ENCODE measurements around the gene WDFY2. TPM values are rescaled to one million over a fixed set of nuclear protein-coding genes. Genes with fewer than 3 reads are reported as not detected.

Gene WDFY2
- total and polyA plus RNA-seq, 2 experiments from 2014 or later, result 11.4 to 24.0 TPM

DNA sequence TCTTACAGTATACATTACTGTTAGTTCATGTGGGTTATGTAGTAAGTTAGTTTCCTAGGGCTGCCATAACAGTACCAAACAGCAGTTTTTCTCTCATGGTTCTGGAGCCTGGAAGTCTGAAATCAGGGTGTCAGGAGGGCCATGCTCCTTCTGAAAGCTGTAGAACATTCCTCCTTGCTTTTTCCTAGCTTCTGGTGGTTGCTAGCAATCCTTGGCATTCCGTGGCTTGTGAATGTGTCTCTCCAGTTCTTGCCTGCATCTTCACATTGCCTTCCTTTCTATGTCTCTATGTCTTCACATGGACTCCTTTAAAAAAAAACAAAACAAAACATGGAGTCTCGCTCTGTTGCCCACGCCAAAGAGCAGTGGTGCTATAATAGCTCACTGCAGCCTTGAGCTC is 95.4 kb downstream of the WDFY2 start:
- no peaks in the 10 kb centered on the region for H3K27me3 ChIP-seq (ENCODE audit: insufficient read depth)
- Mint-ChIP-seq H3K27me3 (ENCODE audit: insufficient read depth, low read depth, poor library complexity) (no peaks in the 10 kb centered on the region), H3K36me3 (ENCODE audit: low read depth) (no peaks in the 10 kb centered on the region; the same call in 2 of the 3 replicates), H3K9me3 (no peaks in the 10 kb centered on the region), H3K4me3 (no peak overlapping the region), H3K27ac (no peak overlapping the region), H3K4me1 (peaks cover 29% of the 10 kb centered on the region)
- no peak for DNase-seq (ENCODE audit: low spot score)
- peaks cover 52% of the 10 kb centered on the region for H3K79me2 ChIP-seq (replicated peaks; ENCODE audit: insufficient read depth)
- H3K4me3 ChIP-seq, result no peak overlapping the region
- H3K27ac ChIP-seq (ENCODE audit: low read depth), result no peak overlapping the region
- H3K4me2 ChIP-seq, result no peak overlapping the region
- no peaks in the 10 kb centered on the region for H3K9me2 ChIP-seq (ENCODE audit: insufficient read depth)
- H4K20me1 ChIP-seq (replicated peaks; ENCODE audit: insufficient read depth), result peaks cover 17% of the 10 kb centered on the region; the same call in 1 of the 2 replicates
- ATAC-seq, result no peak
- no peak overlapping the region for H2AFZ ChIP-seq
- H3K36me3 ChIP-seq (ENCODE audit: insufficient read depth), result no peaks in the 10 kb centered on the region
- H3F3A ChIP-seq (replicated peaks; ENCODE audit: low read depth), result no peaks in the 10 kb centered on the region
- peaks cover 16% of the 10 kb centered on the region for H3K4me1 ChIP-seq (ENCODE audit: insufficient read depth)
- TF ChIP-seq STAT1 (IDR thresholded peaks at IDR 0.05; ENCODE audit: unreplicated experiment), result no peak
- no peak for TF ChIP-seq ETS1 (IDR thresholded peaks at IDR 0.05)
- no peak for TF ChIP-seq POLR2AphosphoS5 (IDR thresholded peaks at IDR 0.05; ENCODE audit: low read depth)

DNA sequence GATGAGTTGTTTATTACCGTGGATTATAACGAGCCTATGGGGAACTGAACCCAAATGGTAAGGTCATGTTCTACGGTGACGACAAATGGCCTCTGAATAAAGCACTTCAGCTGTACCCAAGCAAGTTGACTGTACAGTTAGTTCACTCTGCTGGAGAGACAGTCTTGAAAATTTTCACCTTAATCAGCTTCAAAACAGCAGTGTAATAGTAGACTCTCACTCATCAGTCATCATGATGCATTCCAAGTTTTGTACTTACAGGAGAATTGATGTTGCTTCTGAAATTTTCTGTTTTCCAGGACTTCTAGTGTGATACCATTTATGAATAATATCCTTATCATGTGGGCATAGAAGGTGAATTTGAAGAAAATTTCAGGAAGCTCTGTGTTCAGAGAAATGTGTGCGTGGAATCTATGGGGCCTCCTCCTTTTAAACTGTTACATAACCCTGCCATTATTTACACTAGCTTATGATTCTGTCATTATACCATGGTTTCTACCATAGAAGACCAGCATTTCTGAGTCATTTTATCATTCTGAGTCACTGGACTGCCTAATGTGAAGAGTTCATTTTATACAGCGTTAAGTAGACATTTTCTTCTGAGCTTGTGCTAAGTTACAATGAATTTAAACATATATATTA is 96.9 kb downstream of the WDFY2 start:
- H3K36me3 ChIP-seq (ENCODE audit: insufficient read depth), result no peaks in the 10 kb centered on the region
- no peaks in the 10 kb centered on the region for H3F3A ChIP-seq (replicated peaks; ENCODE audit: low read depth)
- H4K20me1 ChIP-seq (replicated peaks; ENCODE audit: insufficient read depth), result peaks cover 17% of the 10 kb centered on the region; the same call in 1 of the 2 replicates
- H3K79me2 ChIP-seq (replicated peaks; ENCODE audit: insufficient read depth), result peaks cover 49% of the 10 kb centered on the region
- ATAC-seq (no peak), DNase-seq (ENCODE audit: low spot score) (no peak)
- no peaks in the 10 kb centered on the region for H3K9me2 ChIP-seq (ENCODE audit: insufficient read depth)
- peaks cover 21% of the 10 kb centered on the region for H3K4me1 Mint-ChIP-seq
- H3K36me3 Mint-ChIP-seq (ENCODE audit: low read depth), result no peaks in the 10 kb centered on the region; the same call in 2 of the 3 replicates
- no peaks in the 10 kb centered on the region for H3K27me3 ChIP-seq (ENCODE audit: insufficient read depth)
- H3K4me3 ChIP-seq, result no peak overlapping the region
- H2AFZ ChIP-seq, result no peak overlapping the region
- H3K4me2 ChIP-seq, result no peak overlapping the region
- peaks cover 13% of the 10 kb centered on the region for H3K4me1 ChIP-seq (ENCODE audit: insufficient read depth)
- no peak overlapping the region for H3K27ac Mint-ChIP-seq
- H3K27ac ChIP-seq (ENCODE audit: low read depth), result no peak overlapping the region
- no peaks in the 10 kb centered on the region for H3K27me3 Mint-ChIP-seq (ENCODE audit: insufficient read depth, low read depth, poor library complexity)
- H3K4me3 Mint-ChIP-seq, result no peak overlapping the region
- H3K9me3 Mint-ChIP-seq, result no peaks in the 10 kb centered on the region
- TF ChIP-seq EZH2phosphoT487 (IDR thresholded peaks at IDR 0.05; ENCODE audit: unreplicated experiment) (no peak), ETS1 (IDR thresholded peaks at IDR 0.05) (no peak), POLR2AphosphoS5 (IDR thresholded peaks at IDR 0.05; ENCODE audit: low read depth) (no peak), STAT1 (IDR thresholded peaks at IDR 0.05; ENCODE audit: unreplicated experiment) (no peak), CTCF (conservative IDR thresholded peaks at IDR 0.05; ENCODE audit: low read depth in 2 of 2) (no peak), EZH2 (IDR thresholded peaks at IDR 0.05; ENCODE audit: low read depth, unreplicated experiment) (no peak), ZNF114 (CRISPR knock-in tag; IDR thresholded peaks at IDR 0.05) (no peak)
- TF ChIP-seq, protein P1, sequence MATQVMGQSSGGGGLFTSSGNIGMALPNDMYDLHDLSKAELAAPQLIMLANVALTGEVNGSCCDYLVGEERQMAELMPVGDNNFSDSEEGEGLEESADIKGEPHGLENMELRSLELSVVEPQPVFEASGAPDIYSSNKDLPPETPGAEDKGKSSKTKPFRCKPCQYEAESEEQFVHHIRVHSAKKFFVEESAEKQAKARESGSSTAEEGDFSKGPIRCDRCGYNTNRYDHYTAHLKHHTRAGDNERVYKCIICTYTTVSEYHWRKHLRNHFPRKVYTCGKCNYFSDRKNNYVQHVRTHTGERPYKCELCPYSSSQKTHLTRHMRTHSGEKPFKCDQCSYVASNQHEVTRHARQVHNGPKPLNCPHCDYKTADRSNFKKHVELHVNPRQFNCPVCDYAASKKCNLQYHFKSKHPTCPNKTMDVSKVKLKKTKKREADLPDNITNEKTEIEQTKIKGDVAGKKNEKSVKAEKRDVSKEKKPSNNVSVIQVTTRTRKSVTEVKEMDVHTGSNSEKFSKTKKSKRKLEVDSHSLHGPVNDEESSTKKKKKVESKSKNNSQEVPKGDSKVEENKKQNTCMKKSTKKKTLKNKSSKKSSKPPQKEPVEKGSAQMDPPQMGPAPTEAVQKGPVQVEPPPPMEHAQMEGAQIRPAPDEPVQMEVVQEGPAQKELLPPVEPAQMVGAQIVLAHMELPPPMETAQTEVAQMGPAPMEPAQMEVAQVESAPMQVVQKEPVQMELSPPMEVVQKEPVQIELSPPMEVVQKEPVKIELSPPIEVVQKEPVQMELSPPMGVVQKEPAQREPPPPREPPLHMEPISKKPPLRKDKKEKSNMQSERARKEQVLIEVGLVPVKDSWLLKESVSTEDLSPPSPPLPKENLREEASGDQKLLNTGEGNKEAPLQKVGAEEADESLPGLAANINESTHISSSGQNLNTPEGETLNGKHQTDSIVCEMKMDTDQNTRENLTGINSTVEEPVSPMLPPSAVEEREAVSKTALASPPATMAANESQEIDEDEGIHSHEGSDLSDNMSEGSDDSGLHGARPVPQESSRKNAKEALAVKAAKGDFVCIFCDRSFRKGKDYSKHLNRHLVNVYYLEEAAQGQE (IDR thresholded peaks at IDR 0.05; ENCODE audit: unreplicated experiment), result no peak
